H1 (cell line): Measurements from ENCODE around the gene ZBTB40. TPM values are rescaled to one million over a fixed set of nuclear protein-coding genes. Genes with fewer than 3 reads are reported as not detected.

ENCODE experiments used
- HDAC2 ChIP-seq, 2 experiments: fragments of 300-600 bp in 1 of 2; sonication (generic) in 1 of 2; IDR thresholded peaks; 2 replicates each; pipeline ENCODE4 v1.6.1; 2011 to 2012; ENCODE audit warnings: low read depth in 2 of 2, low read length in 2 of 2, mild to moderate bottlenecking in 2 of 2, moderate library complexity in 2 of 2, borderline replicate concordance in 1 of 2, inconsistent platforms in 1 of 2
- KDM1A ChIP-seq: fragments of 200-600, 300-600 bp; sonication (generic); IDR thresholded peaks from 2 replicates; pipeline ENCODE4 v1.7.1; 2016; ENCODE audit warnings: mild to moderate bottlenecking, low read length, borderline replicate concordance
- KDM5A ChIP-seq: fragments of 200-600 bp; IDR thresholded peaks from 2 replicates; pipeline ENCODE4 v1.7.1; 2012; ENCODE audit warnings: mild to moderate bottlenecking, low read length, inconsistent platforms, mixed read lengths
- NANOG ChIP-seq: IDR thresholded peaks from 2 replicates; pipeline ENCODE4 v1.6.1; 2011; ENCODE audit warnings: low read length, low read depth, mild to moderate bottlenecking, inconsistent platforms; ENCODE audit not compliant: insufficient read depth, poor library complexity, severe bottlenecking
- SIX5 ChIP-seq: IDR thresholded peaks from 2 replicates; pipeline ENCODE4 v1.6.1; 2011; ENCODE audit warnings: mild to moderate bottlenecking, low read depth, low read length
- polyA plus RNA-seq, 7 experiments: library from polyadenylated mRNA; depleted of rRNA in 3 of 7; stranded (reverse) in 5 of 7; unstranded in 2 of 7; fragments of >200 nt in 5 of 7; fragments of 200-250 nt in 2 of 7; gene quantifications; 1 replicate in 5 of 7; 2 replicates in 1 of 7; 4 replicates in 1 of 7; pipeline versions ENCODE4 v1.2.1 to v1.2.3, GENCODE V29; 2011 to 2013; ENCODE audit warnings: missing spikeins in 2 of 7, mixed read lengths in 2 of 7
- total RNA-seq: library from RNA; stranded (reverse); fragmentation: NEBNext Ultra II Directional; extraction: Animal tissue kit (Norgen Biotek cat#: 25700); gene quantifications from 2 replicates; pipeline ENCODE4 v1.2.1, GENCODE V29; 2021

ZBTB40 gene
- total and polyA plus RNA-seq, 2 of the 8 experiments (the other 6 are each of a cell fraction or from before 2014, with no cell fraction given): 3.1 to 19.3 TPM

DNA sequence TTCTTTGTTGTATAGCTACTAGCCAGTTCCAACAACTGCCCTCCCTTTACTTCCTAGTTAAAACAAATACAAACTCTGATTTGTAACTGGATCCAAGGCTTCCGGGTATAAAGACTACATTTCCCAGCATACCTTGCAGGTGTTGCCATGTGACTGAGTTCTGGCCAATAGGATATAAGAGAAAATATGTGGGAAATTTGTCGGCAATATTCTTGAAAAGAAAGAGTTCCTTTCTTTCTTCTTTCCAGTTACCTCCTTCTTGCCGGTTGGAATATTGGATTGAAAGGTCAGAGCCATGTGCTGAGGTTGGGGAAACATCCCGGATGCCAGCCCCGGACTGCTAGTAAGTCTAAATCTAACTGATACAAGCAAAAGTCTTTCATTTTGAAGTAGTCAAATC, 23.0 kb upstream of the ZBTB40 start (continued):
- no peak for TF ChIP-seq HDAC2 (IDR thresholded peaks at IDR 0.05; ENCODE audit: borderline replicate concordance in 1 of 2, low read depth in 2 of 2, low read length in 2 of 2)
- peak; percentile 82 for TF ChIP-seq SIX5
- no peak for TF ChIP-seq KDM1A
- no peak for TF ChIP-seq KDM5A
- TF ChIP-seq NANOG: no peak
